GM23248 (cell line): Measurements from ENCODE around the gene VIM.

ENCODE experiments used
- EZH2 ChIP-seq: fragments of 200-600 bp; sonication (generic); IDR thresholded peaks from 2 replicates; pipeline ENCODE4 v1.6.1; 2018; ENCODE audit warnings: antibody characterized with exemption, mild to moderate bottlenecking; ENCODE audit not compliant: insufficient read depth, poor library complexity, severe bottlenecking
- EZH2phosphoT487 ChIP-seq: fragments of 200-600 bp; sonication (generic); IDR thresholded peaks from 2 replicates; pipeline ENCODE4 v1.6.1; 2018; ENCODE audit warnings: antibody characterized with exemption, moderate library complexity, mild to moderate bottlenecking, low read depth; ENCODE audit not compliant: insufficient read depth

- TF ChIP-seq EZH2: no peak
- no peak for TF ChIP-seq EZH2phosphoT487
These were observed 45.4 kb downstream of the VIM start for GRCh38 chr10:17273403-17273802.
